ENCODE data around the gene SYDE1. TPM values are rescaled to one million over a fixed set of nuclear protein-coding genes. Genes with fewer than 3 reads are reported as not detected.

SYDE1 gene
- total RNA-seq, 1 donor from 2014 or later: 1.7 TPM

GRCh38 chr19:15123900-15124299, 16.7 kb downstream of the SYDE1 start:
- peaks cover 21% of the 10 kb centered on the region for H3K36me3 Mint-ChIP-seq (ENCODE audit: low read depth)
- peak overlapping the region; percentile 91 for H3K4me3 Mint-ChIP-seq
- intact Hi-C loops (cut with micrococcal nuclease): loop anchor here (2.0 to 10.0 kb wide), 3 partner anchors 605 to 1347 kb away; partner anchors contain the start of genes DNAJB1 and EPS15L1
- H3K9me3 Mint-ChIP-seq: no peaks in the 10 kb centered on the region
- DNase-seq (ENCODE audit: low spot score): no peak
- peaks cover 22% of the 10 kb centered on the region for H3K4me1 Mint-ChIP-seq (ENCODE audit: low read depth)
- H3K27me3 Mint-ChIP-seq (ENCODE audit: insufficient read depth): no peaks in the 10 kb centered on the region
- peak overlapping the region; percentile 98 for H3K27ac Mint-ChIP-seq

GRCh38 chr19:15124572-15125231, 17.5 kb downstream of the SYDE1 start:
- DNase-seq (ENCODE audit: low spot score): no peak
- H3K4me3 Mint-ChIP-seq: peak overlapping the region; percentile 91
- peak overlapping the region; percentile 98 for H3K27ac Mint-ChIP-seq
- intact Hi-C loops (cut with micrococcal nuclease): loop anchor here (1.0 to 10.0 kb wide), 11 partner anchors 99 to 1418 kb away; partner anchors contain the start of genes AKAP8, CHERP, DNAJB1 and EPS15L1
- no peaks in the 10 kb centered on the region for H3K27me3 Mint-ChIP-seq (ENCODE audit: insufficient read depth)
- H3K36me3 Mint-ChIP-seq (ENCODE audit: low read depth): peaks cover 18% of the 10 kb centered on the region
- no peaks in the 10 kb centered on the region for H3K9me3 Mint-ChIP-seq
- peaks cover 30% of the 10 kb centered on the region for H3K4me1 Mint-ChIP-seq (ENCODE audit: low read depth)

- Mint-ChIP-seq H3K9me3 (no peaks in the 10 kb centered on the region), H3K36me3 (ENCODE audit: low read depth) (peaks cover 12% of the 10 kb centered on the region), H3K4me1 (ENCODE audit: low read depth) (peaks cover 37% of the 10 kb centered on the region), H3K27me3 (ENCODE audit: insufficient read depth) (no peaks in the 10 kb centered on the region), H3K4me3 (peak overlapping the region; percentile 91), H3K27ac (peak overlapping the region; percentile 98)
- intact Hi-C loops (cut with micrococcal nuclease): loop anchor here (1.0 to 10.0 kb wide), 11 partner anchors 98 to 1417 kb away; partner anchors contain the start of genes AKAP8, CHERP, DNAJB1 and EPS15L1
- DNase-seq (ENCODE audit: low spot score): peak; percentile 97
Measured at GRCh38 chr19:15125232-15126067, 18.2 kb downstream of the SYDE1 start.

- intact Hi-C loops (cut with micrococcal nuclease): loop anchor here (5.0 to 10.0 kb wide), 3 partner anchors 336 to 1416 kb away; partner anchors contain the start of genes CHERP and RASAL3
- no peak for DNase-seq (ENCODE audit: low spot score)
- no peak overlapping the region for H3K4me3 Mint-ChIP-seq
- no peaks in the 10 kb centered on the region for H3K9me3 Mint-ChIP-seq
- H3K27me3 Mint-ChIP-seq (ENCODE audit: insufficient read depth): no peaks in the 10 kb centered on the region
- H3K27ac Mint-ChIP-seq: no peak overlapping the region
- H3K4me1 Mint-ChIP-seq (ENCODE audit: low read depth): peaks cover 38% of the 10 kb centered on the region
- H3K36me3 Mint-ChIP-seq (ENCODE audit: low read depth): peaks cover 7% of the 10 kb centered on the region
Measured at GRCh38 chr19:15126131-15126910, 19.1 kb downstream of the SYDE1 start.

- no peak overlapping the region for H3K27ac Mint-ChIP-seq
- intact Hi-C loops (cut with micrococcal nuclease): loop anchor here (5.0 to 10.0 kb wide), 3 partner anchors 334 to 1414 kb away; partner anchors contain the start of genes CHERP and RASAL3
Measured at GRCh38 chr19:15128162-15128770, 21.1 kb downstream of the SYDE1 start.

GRCh38 chr19:15129856-15130585, 22.8 kb downstream of the SYDE1 start:
- DNase-seq (ENCODE audit: low spot score): no peak
- Mint-ChIP-seq H3K9me3 (no peaks in the 10 kb centered on the region), H3K4me1 (ENCODE audit: low read depth) (peaks cover 29% of the 10 kb centered on the region), H3K4me3 (peak overlapping the region; percentile 47), H3K27me3 (ENCODE audit: insufficient read depth) (peaks cover 2% of the 10 kb centered on the region), H3K36me3 (ENCODE audit: low read depth) (no peaks in the 10 kb centered on the region), H3K27ac (peak overlapping the region; percentile 91)
- intact Hi-C loops (cut with micrococcal nuclease): loop anchor here (5.0 to 10.0 kb wide), 3 partner anchors 332 to 1412 kb away; partner anchors contain the start of genes CHERP and RASAL3

More at GRCh38 chr19:15128162-15128770, 21.1 kb downstream of the SYDE1 start:
- peaks cover 38% of the 10 kb centered on the region for H3K4me1 Mint-ChIP-seq (ENCODE audit: low read depth)
- no peaks in the 10 kb centered on the region for H3K27me3 Mint-ChIP-seq (ENCODE audit: insufficient read depth)
- no peaks in the 10 kb centered on the region for H3K36me3 Mint-ChIP-seq (ENCODE audit: low read depth)
- no peak overlapping the region for H3K4me3 Mint-ChIP-seq
- no peaks in the 10 kb centered on the region for H3K9me3 Mint-ChIP-seq
- no peak for DNase-seq (ENCODE audit: low spot score)

GRCh38 chr19:15136234-15136954, 29.2 kb downstream of the SYDE1 start:
- H3K4me3 Mint-ChIP-seq: no peak overlapping the region
- intact Hi-C loops (cut with micrococcal nuclease): no loop called here
- H3K27ac Mint-ChIP-seq: no peak overlapping the region
- H3K4me1 Mint-ChIP-seq (ENCODE audit: low read depth): peaks cover 7% of the 10 kb centered on the region
- H3K9me3 Mint-ChIP-seq: peaks cover 21% of the 10 kb centered on the region
- H3K36me3 Mint-ChIP-seq (ENCODE audit: low read depth): peaks cover 3% of the 10 kb centered on the region
- H3K27me3 Mint-ChIP-seq (ENCODE audit: insufficient read depth): peaks cover 4% of the 10 kb centered on the region
- DNase-seq (ENCODE audit: low spot score): no peak

GRCh38 chr19:15137777-15138176, 30.6 kb downstream of the SYDE1 start:
- peaks cover 3% of the 10 kb centered on the region for H3K36me3 Mint-ChIP-seq (ENCODE audit: low read depth)
- DNase-seq (ENCODE audit: low spot score): no peak
- H3K4me3 Mint-ChIP-seq: no peak overlapping the region
- peaks cover 7% of the 10 kb centered on the region for H3K4me1 Mint-ChIP-seq (ENCODE audit: low read depth)
- peaks cover 4% of the 10 kb centered on the region for H3K27me3 Mint-ChIP-seq (ENCODE audit: insufficient read depth)
- no peak overlapping the region for H3K27ac Mint-ChIP-seq
- H3K9me3 Mint-ChIP-seq: peaks cover 21% of the 10 kb centered on the region
- intact Hi-C loops (cut with micrococcal nuclease): no loop called here

GRCh38 chr19:15138427-15138826, 31.2 kb downstream of the SYDE1 start:
- Mint-ChIP-seq H3K27me3 (ENCODE audit: insufficient read depth) (peaks cover 4% of the 10 kb centered on the region), H3K4me3 (no peak overlapping the region), H3K4me1 (ENCODE audit: low read depth) (peaks cover 7% of the 10 kb centered on the region), H3K9me3 (peaks cover 21% of the 10 kb centered on the region), H3K36me3 (ENCODE audit: low read depth) (peaks cover 3% of the 10 kb centered on the region), H3K27ac (no peak overlapping the region)
- intact Hi-C loops (cut with micrococcal nuclease): no loop called here
- no peak for DNase-seq (ENCODE audit: low spot score)

- intact Hi-C loops (cut with micrococcal nuclease): no loop called here
- DNase-seq (ENCODE audit: low spot score): no peak
- no peak overlapping the region for H3K27ac Mint-ChIP-seq
- H3K36me3 Mint-ChIP-seq (ENCODE audit: low read depth): peaks cover 3% of the 10 kb centered on the region
- H3K4me3 Mint-ChIP-seq: no peak overlapping the region
- peaks cover 7% of the 10 kb centered on the region for H3K4me1 Mint-ChIP-seq (ENCODE audit: low read depth)
- peaks cover 2% of the 10 kb centered on the region for H3K27me3 Mint-ChIP-seq (ENCODE audit: insufficient read depth)
- peaks cover 21% of the 10 kb centered on the region for H3K9me3 Mint-ChIP-seq
Measured at GRCh38 chr19:15141143-15141542, 33.9 kb downstream of the SYDE1 start.

GRCh38 chr19:15142313-15142712, 35.1 kb downstream of the SYDE1 start:
- no peak for DNase-seq (ENCODE audit: low spot score)
- Mint-ChIP-seq H3K27ac (no peak overlapping the region), H3K27me3 (ENCODE audit: insufficient read depth) (peaks cover 2% of the 10 kb centered on the region), H3K36me3 (ENCODE audit: low read depth) (peaks cover 3% of the 10 kb centered on the region), H3K4me3 (no peak overlapping the region), H3K4me1 (ENCODE audit: low read depth) (no peaks in the 10 kb centered on the region), H3K9me3 (peaks cover 13% of the 10 kb centered on the region)
- intact Hi-C loops (cut with micrococcal nuclease): no loop called here
